ENCODE results near the gene SGPL1.
"Not testable (repeated sequence)": the region's sequence is repeated elsewhere in the genome, so short reads cannot be mapped to it uniquely, and the experiment has no call there.

SGPL1 gene

DNA sequence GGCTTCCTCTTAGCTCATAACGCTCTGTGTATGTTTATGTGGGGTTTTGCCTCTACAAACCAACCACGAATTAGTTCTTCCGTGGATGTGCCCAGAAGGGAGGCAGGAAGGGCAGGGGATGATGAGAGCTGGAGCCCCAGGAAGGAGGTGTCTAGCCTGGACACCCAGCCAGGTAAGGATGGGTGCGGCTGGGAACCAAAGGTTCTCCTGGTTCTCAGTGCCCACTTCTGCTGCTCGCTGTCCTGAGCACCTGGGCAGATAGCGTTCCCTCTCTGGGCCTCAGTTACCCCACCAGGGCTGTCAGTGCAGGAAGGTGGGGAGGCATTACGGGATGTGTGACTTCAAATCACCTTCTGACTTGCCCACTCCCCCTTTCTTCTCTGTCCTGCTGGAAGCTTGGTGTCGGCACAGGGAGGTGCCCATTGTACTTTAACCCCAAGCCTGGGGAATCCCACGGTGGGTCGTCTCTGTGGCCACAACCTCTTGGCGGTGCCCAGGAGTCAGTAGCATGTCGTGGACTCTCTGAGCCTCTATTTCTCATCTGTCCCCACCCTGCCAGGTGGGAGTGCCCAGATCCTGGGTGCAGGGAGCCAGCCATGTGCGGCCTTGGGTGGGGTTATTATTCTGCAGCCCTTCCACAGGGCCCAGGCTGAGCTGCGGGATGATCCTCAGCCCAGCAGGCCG is 91.3 kb downstream of the SGPL1 start:
- DNase-seq (ENCODE audit: low read depth): no peak

- DNase-seq (ENCODE audit: low read depth): no peak
These were observed 92.1 kb downstream of the SGPL1 start for GRCh38 chr10:70907637-70908405.

GRCh38 chr10:70908406-70909296 is 92.9 kb downstream of the SGPL1 start:
- no peak for DNase-seq (ENCODE audit: low read depth)

DNA sequence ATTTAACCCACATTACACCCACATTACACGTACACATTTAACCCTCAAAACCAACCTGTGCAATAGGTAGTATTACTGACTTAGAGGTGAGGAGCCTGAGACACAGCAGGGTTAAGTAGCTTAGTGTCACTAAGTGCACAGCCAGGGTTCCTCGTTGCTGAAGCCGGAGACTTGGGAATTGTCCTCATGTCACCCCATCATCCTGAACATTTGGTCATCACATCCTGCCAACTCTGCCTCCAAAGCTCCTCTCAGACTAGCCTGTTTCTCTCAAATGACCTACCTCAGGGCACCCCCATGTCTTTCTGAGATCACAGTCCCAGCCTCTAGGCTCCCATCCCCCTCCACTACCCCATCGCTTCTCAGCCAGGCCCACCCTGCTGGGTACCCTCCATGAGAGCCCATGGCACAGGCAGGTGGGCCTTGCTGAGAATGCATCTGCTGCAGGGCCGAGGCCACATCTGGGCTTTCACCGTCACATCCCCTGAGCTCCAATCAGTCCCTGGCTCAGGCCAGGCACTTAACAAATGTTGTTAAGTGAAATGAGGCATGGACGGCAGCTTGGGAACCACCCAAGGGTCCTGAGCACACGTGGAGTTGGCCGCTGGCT is 93.7 kb downstream of the SGPL1 start:
- DNase-seq (ENCODE audit: low read depth): no peak

DNA sequence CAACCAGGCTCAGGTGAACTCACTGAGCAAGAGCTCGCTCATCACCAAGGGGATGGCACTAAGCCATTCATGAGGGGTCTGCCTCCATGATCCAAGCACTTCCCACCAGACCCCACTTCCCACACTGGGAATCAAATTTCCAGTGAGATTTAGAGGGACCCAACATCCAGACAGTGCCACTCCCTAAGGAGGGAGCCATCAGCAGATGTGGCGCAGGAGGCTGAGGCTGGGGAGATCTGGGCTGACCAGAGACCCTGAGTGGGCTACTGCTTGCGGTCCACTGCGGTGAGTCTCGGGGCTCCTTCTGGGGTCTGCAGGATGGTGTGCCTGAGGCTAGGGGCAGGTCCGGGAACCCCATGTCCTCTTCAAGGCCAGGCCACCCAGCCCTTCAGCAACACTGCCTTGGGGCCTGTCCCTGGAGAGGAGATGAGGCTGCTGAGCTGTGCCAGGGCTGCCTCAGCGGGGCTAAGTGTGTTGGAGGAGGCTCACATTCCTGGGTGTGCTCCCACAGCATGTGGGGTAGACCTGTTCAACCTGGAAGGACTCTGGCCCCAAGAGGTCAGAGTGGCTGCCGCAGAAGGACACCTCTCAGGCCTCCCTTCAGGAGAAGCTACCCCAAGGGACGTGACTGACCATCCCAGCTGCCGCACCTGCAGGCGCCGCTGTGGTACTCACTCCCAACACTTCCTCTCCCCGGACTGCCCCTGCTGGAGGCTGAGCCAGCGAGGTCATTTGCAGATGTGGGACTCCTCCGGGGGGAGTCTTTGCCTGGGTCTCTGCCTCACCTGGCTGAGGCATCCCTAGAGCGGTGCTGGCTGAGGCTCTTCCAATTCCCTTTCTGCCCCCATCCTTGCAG is 95.0 kb downstream of the SGPL1 start:
- DNase-seq (ENCODE audit: low read depth): no peak

DNA sequence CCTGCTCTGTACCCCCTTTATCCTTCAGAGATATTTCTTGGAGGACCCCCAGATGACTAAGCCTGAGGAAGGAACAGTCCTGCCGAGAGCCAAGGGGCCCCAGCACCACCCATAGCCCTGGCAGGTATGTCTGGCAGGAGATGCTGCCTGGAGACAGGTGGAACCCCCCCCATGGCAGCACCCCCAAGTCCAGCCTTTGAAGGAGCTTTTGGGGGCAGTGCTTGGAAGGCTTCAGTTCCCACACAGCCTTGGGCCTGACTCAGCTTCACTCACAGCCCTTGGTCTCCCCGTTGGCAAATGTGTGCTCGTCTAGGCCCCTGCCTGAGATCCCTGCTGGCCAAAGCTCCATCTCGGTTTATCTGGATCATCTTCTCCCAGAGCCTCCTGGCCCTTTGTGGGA is 95.6 kb downstream of the SGPL1 start:
- DNase-seq (ENCODE audit: low read depth): no peak

GRCh38 chr10:70912556-70912955 is 96.8 kb downstream of the SGPL1 start:
- no peak for DNase-seq (ENCODE audit: low read depth)

GRCh38 chr10:70913191-70913892 is 97.6 kb downstream of the SGPL1 start:
- DNase-seq (ENCODE audit: low read depth): no peak

GRCh38 chr10:70913893-70914240 is 98.1 kb downstream of the SGPL1 start:
- no peak for DNase-seq (ENCODE audit: low read depth)

DNA sequence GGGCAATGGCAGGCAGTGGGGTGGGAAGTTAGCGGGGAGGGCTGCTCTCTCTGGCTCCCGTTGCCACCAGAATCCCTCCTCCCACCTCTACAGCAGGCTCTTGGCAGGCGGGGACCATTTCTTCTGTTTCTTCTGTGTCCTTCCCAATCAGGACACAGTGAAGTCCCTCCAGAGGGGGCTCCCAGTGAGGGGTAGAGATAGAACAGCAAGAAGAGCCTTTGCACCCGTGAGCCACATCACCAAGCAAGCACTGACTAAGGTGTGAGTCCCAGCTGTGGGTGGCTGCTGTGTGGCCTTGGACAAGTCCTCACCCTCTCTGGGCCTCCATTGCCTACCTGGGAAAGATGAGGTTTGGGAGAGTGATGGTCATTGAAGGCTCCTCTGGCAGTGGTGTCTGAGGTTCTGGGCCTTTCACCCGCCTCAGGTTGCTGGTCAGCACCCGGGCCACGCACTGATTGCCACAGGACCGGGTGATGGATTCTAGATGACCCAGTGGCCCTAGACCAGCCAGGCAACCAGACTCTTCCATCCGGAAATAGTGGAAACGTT is 98.6 kb downstream of the SGPL1 start:
- DNase-seq (ENCODE audit: low read depth): no peak

DNA sequence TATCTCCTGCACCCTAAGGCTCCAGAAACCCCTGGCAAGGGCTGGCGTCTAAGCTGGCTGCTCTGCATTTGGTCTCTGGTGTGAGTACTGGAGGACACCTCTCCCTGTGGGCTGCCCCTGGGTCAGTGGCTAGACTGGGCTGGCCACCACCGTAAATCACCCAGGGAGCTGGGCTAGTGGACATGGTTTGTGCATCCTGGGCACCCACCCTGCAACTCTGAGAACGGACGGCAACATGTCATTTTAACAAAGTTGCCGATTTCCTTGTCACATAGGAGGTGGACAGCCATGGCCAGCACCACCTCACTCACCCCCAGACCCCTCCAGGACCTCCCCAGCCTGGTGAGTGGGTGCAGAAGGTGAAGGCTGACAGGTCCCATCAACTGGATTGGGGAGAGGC is 99.5 kb downstream of the SGPL1 start:
- DNase-seq (ENCODE audit: low read depth): no peak

- DNase-seq (ENCODE audit: low read depth): no peak
These were observed 100.1 kb downstream of the SGPL1 start for GRCh38 chr10:70915806-70916205.

DNA sequence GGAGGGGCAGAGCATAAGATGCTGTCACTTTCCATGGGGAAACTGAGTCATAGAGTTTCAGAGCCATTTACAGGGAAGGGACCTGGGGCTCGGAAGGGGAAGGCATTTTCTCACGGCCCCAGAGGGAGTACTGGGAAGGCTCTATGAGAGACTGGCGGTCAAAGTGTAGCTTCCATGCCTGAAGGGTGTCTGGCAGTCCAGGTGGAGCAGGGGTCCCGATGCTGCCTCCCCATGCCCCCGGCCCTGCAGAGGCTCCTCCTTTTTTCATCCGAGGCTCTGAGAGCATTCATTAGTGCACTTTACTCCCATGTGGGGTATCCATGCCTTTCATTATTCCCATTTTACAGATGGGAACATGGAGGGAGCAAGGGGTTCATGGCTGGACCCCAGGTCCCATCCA is 100.5 kb downstream of the SGPL1 start:
- no peak for DNase-seq (ENCODE audit: low read depth)

- no peak for DNase-seq (ENCODE audit: low read depth)
These were observed 101.5 kb downstream of the SGPL1 start for GRCh38 chr10:70917226-70917625.

GRCh38 chr10:70917635-70918034 is 101.9 kb downstream of the SGPL1 start:
- DNase-seq (ENCODE audit: low read depth): no peak

- no peak for DNase-seq (ENCODE audit: low read depth)
These were observed 103.2 kb downstream of the SGPL1 start for GRCh38 chr10:70918851-70919530.

- DNase-seq (ENCODE audit: low read depth): not testable (repeated sequence)
These were observed 104.2 kb downstream of the SGPL1 start for GRCh38 chr10:70919906-70920305.

GRCh38 chr10:70920519-70920918 is 104.8 kb downstream of the SGPL1 start:
- DNase-seq (ENCODE audit: low read depth): no peak

DNA sequence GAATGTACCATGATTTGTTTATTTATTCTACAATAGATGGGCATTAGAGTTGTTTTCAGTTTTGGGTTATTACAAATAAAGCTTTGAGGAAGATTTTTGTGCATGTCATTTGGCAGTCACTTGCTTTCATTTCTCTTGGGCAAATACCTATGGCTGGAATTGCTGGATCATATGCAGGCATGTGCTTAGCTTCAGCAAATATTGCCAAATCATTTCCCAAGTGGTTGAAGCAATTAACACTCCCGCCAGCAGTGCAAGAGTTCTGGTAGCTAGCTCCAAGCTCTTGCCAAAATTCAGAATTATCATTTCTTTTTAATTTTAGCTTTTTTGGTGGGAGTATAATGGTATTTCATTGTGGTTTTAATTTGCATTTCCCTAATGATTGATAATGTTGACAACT is 105.5 kb downstream of the SGPL1 start:
- DNase-seq (ENCODE audit: low read depth): no peak

- no peak for DNase-seq (ENCODE audit: low read depth)
These were observed 107.9 kb downstream of the SGPL1 start for GRCh38 chr10:70923696-70924095.
